ENCODE measurements around the gene LCN10.
A peak's percentile ranks its signal among the peaks of the same experiment; 100 is the strongest.

The LCN10 gene

GRCh38 chr9:136735812-136736480 is 6.8 kb downstream of the LCN10 start:
- DNase-seq: no peak

GRCh38 chr9:136734837-136735496 is 7.8 kb downstream of the LCN10 start:
- no peak for DNase-seq

GRCh38 chr9:136733611-136734010 is 9.1 kb downstream of the LCN10 start:
- DNase-seq: no peak

GRCh38 chr9:136732444-136733178 is 10.1 kb downstream of the LCN10 start:
- DNase-seq: no peak

GRCh38 chr9:136729926-136730325 is 12.8 kb downstream of the LCN10 start:
- DNase-seq: no peak

GRCh38 chr9:136729144-136729543 is 13.6 kb downstream of the LCN10 start:
- DNase-seq: peak; percentile 52

- DNase-seq: peak; percentile 43
Measured at GRCh38 chr9:136728548-136729123, 14.1 kb downstream of the LCN10 start.

- DNase-seq: peak; percentile 97
Measured at GRCh38 chr9:136728080-136728547, 14.6 kb downstream of the LCN10 start.

GRCh38 chr9:136726631-136727191 is 16.0 kb downstream of the LCN10 start:
- DNase-seq: peak; percentile 56

- no peak for DNase-seq
Measured at GRCh38 chr9:136726118-136726517, 16.6 kb downstream of the LCN10 start.

GRCh38 chr9:136725612-136726011 is 17.1 kb downstream of the LCN10 start:
- no peak for DNase-seq

GRCh38 chr9:136724772-136725171 is 18.0 kb downstream of the LCN10 start:
- DNase-seq: no peak

GRCh38 chr9:136723989-136724388 is 18.8 kb downstream of the LCN10 start:
- DNase-seq: no peak

GRCh38 chr9:136723362-136723976 is 19.3 kb downstream of the LCN10 start:
- no peak for DNase-seq

- peak; percentile 53 for DNase-seq
Measured at GRCh38 chr9:136722969-136723356, 19.8 kb downstream of the LCN10 start.

- peak; percentile 43 for DNase-seq
Measured at GRCh38 chr9:136722093-136722968, 20.4 kb downstream of the LCN10 start.

- peak; percentile 41 for DNase-seq
Measured at GRCh38 chr9:136721339-136722092, 21.2 kb downstream of the LCN10 start.

- no peak for DNase-seq
Measured at GRCh38 chr9:136720898-136721338, 21.8 kb downstream of the LCN10 start.

- no peak for DNase-seq
Measured at GRCh38 chr9:136720251-136720897, 22.4 kb downstream of the LCN10 start.

- DNase-seq: peak; percentile 43
Measured at GRCh38 chr9:136719195-136719880, 23.4 kb downstream of the LCN10 start.
